Measurements from ENCODE around the gene GEN1.
A peak's percentile ranks its signal among the peaks of the same experiment; 100 is the strongest.

The GEN1 gene

DNA sequence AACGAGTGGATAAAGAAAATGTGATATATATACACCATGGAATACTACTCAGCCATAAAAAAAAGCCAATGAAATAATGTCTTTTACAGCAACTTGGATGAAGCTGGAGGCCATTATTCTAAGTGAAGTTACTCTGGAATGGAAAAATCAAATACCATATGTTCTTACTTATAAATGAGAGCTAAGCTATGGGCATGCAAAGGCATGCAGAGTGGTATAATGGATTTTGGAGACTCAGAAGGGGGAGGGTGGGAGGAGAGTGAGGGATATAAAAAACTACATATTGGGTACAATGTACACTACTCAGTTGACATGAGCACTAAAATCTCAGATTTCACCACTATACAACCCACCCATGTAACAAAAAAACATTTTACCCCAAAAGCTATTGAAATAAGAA lies 60.7 kb downstream of the GEN1 start:
- H3K23ac ChIP-seq (ENCODE audit: low read length in 2 of 2): no peak overlapping the region
- no peak overlapping the region for H2AFZ ChIP-seq (ENCODE audit: low read depth, low read length)
- H3K14ac ChIP-seq (ENCODE audit: low read length in 2 of 2): no peak overlapping the region
- no peak overlapping the region for H3K18ac ChIP-seq (ENCODE audit: low read depth in 1 of 2, low read length in 2 of 2)
- no peak overlapping the region for H2BK12ac ChIP-seq (ENCODE audit: low read length in 2 of 2)
- H2AK5ac ChIP-seq (ENCODE audit: low read length, severe bottlenecking): no peak overlapping the region
- DNase-seq: no peak
- H2BK120ac ChIP-seq (ENCODE audit: low read depth, low read length): no peak overlapping the region
- no peaks in the 10 kb centered on the region for H3K9me3 ChIP-seq (ENCODE audit: control insufficient read depth, low read length)
- no peaks in the 10 kb centered on the region for H3K36me3 ChIP-seq (ENCODE audit: control insufficient read depth in 1 of 2, insufficient read depth in 2 of 2, low read depth in 1 of 2, low read length in 2 of 2)
- H2BK15ac ChIP-seq (ENCODE audit: low read depth, poor library complexity, severe bottlenecking): no peak overlapping the region
- no peak overlapping the region for H3K4ac ChIP-seq (ENCODE audit: low read depth in 1 of 2, low read length in 2 of 2)
- no peak overlapping the region for H3K9ac ChIP-seq (ENCODE audit: low read length)
- H2BK5ac ChIP-seq (ENCODE audit: low read depth, low read length, poor library complexity, severe bottlenecking): no peak overlapping the region
- H3K4me2 ChIP-seq (ENCODE audit: low read length, poor library complexity, severe bottlenecking): no peak overlapping the region
- no peak overlapping the region for H4K8ac ChIP-seq (ENCODE audit: low read length)
- H3K4me3 ChIP-seq (ENCODE audit: insufficient read depth in 1 of 2, low read depth in 1 of 2, low read length in 2 of 2): no peak overlapping the region
- H3K4me1 ChIP-seq (ENCODE audit: control insufficient read depth, insufficient read depth, low read depth, low read length): peaks cover 4% of the 10 kb centered on the region
- H4K91ac ChIP-seq (ENCODE audit: low read length): no peak overlapping the region
- WGBS: no CpG with 5 or more reads among the region's 1 CpG
- H3K27ac ChIP-seq (ENCODE audit: low read length, poor library complexity, severe bottlenecking): no peak overlapping the region
- no peaks in the 10 kb centered on the region for H3K27me3 ChIP-seq (ENCODE audit: control insufficient read depth in 1 of 2, insufficient read depth in 1 of 2, low read length in 2 of 2)
- no peaks in the 10 kb centered on the region for H3K79me1 ChIP-seq (replicated peaks; ENCODE audit: low read length, poor library complexity, severe bottlenecking)

DNA sequence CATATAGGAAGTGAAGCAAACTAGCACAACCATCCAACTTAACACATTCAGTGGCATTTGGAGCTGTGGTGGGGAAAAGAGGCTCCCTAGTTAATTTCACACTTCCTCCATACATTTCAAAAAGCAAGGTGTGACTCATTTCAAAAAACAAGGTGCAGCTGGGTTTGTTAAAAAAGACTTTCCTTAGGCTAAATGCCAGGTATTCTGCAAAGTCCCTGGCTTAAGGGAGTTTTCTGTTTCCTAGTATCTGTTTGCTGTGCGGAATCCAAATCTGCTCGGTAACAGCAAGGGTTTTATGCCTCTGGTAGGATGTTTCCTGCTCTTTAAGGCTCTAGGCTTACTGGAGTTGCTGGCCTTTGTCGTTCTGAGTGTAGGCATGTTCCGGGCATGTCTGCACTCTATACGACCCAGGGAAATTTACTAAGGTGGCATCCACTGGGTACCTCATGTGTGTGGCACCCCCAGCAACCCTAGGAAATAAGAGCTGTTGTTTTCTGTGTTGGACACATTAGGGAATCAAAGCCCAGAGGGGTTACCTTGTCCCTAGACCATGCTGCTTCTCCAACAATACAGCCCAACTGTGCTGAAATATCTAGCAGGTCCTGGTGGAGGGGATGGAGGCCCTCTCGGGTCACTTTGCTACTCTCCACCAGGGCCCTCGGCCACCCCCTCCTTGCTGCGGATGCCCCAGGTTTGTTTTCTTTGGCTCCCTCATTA lies 61.7 kb downstream of the GEN1 start:
- Histone ChIP-seq H2BK5ac (ENCODE audit: low read depth, low read length, poor library complexity, severe bottlenecking) (no peak overlapping the region), H4K91ac (ENCODE audit: low read length) (no peak overlapping the region), H3K79me1 (replicated peaks; ENCODE audit: low read length, poor library complexity, severe bottlenecking) (no peaks in the 10 kb centered on the region), H3K4me2 (ENCODE audit: low read length, poor library complexity, severe bottlenecking) (no peak overlapping the region), H3K14ac (ENCODE audit: low read length in 2 of 2) (no peak overlapping the region), H3K4ac (ENCODE audit: low read depth in 1 of 2, low read length in 2 of 2) (peak overlapping the region; percentile 24 to 44), H3K4me3 (ENCODE audit: insufficient read depth in 1 of 2, low read depth in 1 of 2, low read length in 2 of 2) (no peak overlapping the region), H2AFZ (ENCODE audit: low read depth, low read length) (no peak overlapping the region), H3K27me3 (ENCODE audit: control insufficient read depth in 1 of 2, insufficient read depth in 1 of 2, low read length in 2 of 2) (no peaks in the 10 kb centered on the region), H3K9ac (ENCODE audit: low read length) (no peak overlapping the region), H2AK5ac (ENCODE audit: low read length, severe bottlenecking) (no peak overlapping the region), H3K9me3 (ENCODE audit: control insufficient read depth, low read length) (no peaks in the 10 kb centered on the region), H2BK12ac (ENCODE audit: low read length in 2 of 2) (peak overlapping the region in 1 of 2 experiments; percentile 25), H3K4me1 (ENCODE audit: control insufficient read depth, insufficient read depth, low read depth, low read length) (peaks cover 4% of the 10 kb centered on the region), H3K23ac (ENCODE audit: low read length in 2 of 2) (no peak overlapping the region), H3K27ac (ENCODE audit: low read length, poor library complexity, severe bottlenecking) (no peak overlapping the region), H2BK15ac (ENCODE audit: low read depth, poor library complexity, severe bottlenecking) (no peak overlapping the region), H3K18ac (ENCODE audit: low read depth in 1 of 2, low read length in 2 of 2) (peak overlapping the region; percentile 14 to 80), H2BK120ac (ENCODE audit: low read depth, low read length) (peak overlapping the region; percentile 65), H4K8ac (ENCODE audit: low read length) (peak overlapping the region; percentile 62), H3K36me3 (ENCODE audit: control insufficient read depth in 1 of 2, insufficient read depth in 2 of 2, low read depth in 1 of 2, low read length in 2 of 2) (no peaks in the 10 kb centered on the region)
- DNase-seq: no peak
- WGBS: 69% methylated on average over 8 of the region's 8 CpGs

DNA sequence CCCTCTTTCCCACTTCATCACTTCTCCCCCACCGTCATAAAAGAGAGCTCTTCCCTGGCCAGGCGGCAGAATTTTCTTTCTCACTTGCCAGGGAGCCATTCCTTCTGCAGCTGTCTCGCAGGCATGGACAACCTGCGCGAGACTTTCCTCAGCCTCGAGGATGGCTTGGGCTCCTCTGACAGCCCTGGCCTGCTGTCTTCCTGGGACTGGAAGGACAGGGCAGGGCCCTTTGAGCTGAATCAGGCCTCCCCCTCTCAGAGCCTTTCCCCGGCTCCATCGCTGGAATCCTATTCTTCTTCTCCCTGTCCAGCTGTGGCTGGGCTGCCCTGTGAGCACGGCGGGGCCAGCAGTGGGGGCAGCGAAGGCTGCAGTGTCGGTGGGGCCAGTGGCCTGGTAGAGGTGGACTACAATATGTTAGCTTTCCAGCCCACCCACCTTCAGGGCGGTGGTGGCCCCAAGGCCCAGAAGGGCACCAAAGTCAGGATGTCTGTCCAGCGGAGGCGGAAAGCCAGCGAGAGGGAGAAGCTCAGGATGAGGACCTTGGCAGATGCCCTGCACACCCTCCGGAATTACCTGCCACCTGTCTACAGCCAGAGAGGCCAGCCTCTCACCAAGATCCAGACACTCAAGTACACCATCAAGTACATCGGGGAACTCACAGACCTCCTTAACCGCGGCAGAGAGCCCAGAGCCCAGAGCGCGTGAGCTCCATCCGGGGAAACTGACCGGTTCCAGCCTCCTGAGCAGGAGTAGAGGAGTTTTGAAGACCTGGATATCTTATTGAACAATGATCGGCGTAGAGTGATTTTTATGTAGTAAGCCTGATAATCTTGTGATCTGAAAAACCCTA lies 62.7 kb downstream of the GEN1 start, which contains the start of gene MSGN1:
Gene MSGN1, plus strand, starts transcription at position 65 of the 850 bp plus-strand sequence. Its CDS starts 59 bp downstream, at position 124.
- Histone ChIP-seq H2BK15ac (ENCODE audit: low read depth, poor library complexity, severe bottlenecking) (no peak within 1 kb of the TSS), H3K9ac (ENCODE audit: low read length) (no peak within 1 kb of the TSS), H2AFZ (ENCODE audit: low read depth, low read length) (no peak within 1 kb of the TSS), H2BK5ac (ENCODE audit: low read depth, low read length, poor library complexity, severe bottlenecking) (no peak within 1 kb of the TSS), H3K9me3 (ENCODE audit: control insufficient read depth, low read length) (no peaks in the 10 kb centered on the region), H3K4me1 (ENCODE audit: control insufficient read depth, insufficient read depth, low read depth, low read length) (peaks cover 4% of the 10 kb centered on the region), H3K14ac (ENCODE audit: low read length in 2 of 2) (peak within 1 kb of the TSS in 1 of 2 experiments; percentile 44), H3K18ac (ENCODE audit: low read depth in 1 of 2, low read length in 2 of 2) (peak within 1 kb of the TSS; percentile 50 to 80), H4K8ac (ENCODE audit: low read length) (peak within 1 kb of the TSS; percentile 62), H3K23ac (ENCODE audit: low read length in 2 of 2) (no peak within 1 kb of the TSS), H2BK120ac (ENCODE audit: low read depth, low read length) (peak within 1 kb of the TSS; percentile 65), H2BK12ac (ENCODE audit: low read length in 2 of 2) (peak within 1 kb of the TSS; percentile 69 to 72), H3K79me1 (replicated peaks; ENCODE audit: low read length, poor library complexity, severe bottlenecking) (no peaks in the 10 kb centered on the region), H2AK5ac (ENCODE audit: low read length, severe bottlenecking) (no peak within 1 kb of the TSS), H3K27ac (ENCODE audit: low read length, poor library complexity, severe bottlenecking) (no peak within 1 kb of the TSS), H3K4me2 (ENCODE audit: low read length, poor library complexity, severe bottlenecking) (no peak within 1 kb of the TSS), H3K4me3 (ENCODE audit: insufficient read depth in 1 of 2, low read depth in 1 of 2, low read length in 2 of 2) (no peak within 1 kb of the TSS), H3K4ac (ENCODE audit: low read depth in 1 of 2, low read length in 2 of 2) (peak within 1 kb of the TSS; percentile 35 to 44), H3K36me3 (ENCODE audit: control insufficient read depth in 1 of 2, insufficient read depth in 2 of 2, low read depth in 1 of 2, low read length in 2 of 2) (no peaks in the 10 kb centered on the region), H4K91ac (ENCODE audit: low read length) (peak within 1 kb of the TSS; percentile 25), H3K27me3 (ENCODE audit: control insufficient read depth in 1 of 2, insufficient read depth in 1 of 2, low read length in 2 of 2) (no peaks in the 10 kb centered on the region)
- DNase-seq: no peak
- WGBS: 92% methylated on average over 22 of the region's 26 CpGs

DNA sequence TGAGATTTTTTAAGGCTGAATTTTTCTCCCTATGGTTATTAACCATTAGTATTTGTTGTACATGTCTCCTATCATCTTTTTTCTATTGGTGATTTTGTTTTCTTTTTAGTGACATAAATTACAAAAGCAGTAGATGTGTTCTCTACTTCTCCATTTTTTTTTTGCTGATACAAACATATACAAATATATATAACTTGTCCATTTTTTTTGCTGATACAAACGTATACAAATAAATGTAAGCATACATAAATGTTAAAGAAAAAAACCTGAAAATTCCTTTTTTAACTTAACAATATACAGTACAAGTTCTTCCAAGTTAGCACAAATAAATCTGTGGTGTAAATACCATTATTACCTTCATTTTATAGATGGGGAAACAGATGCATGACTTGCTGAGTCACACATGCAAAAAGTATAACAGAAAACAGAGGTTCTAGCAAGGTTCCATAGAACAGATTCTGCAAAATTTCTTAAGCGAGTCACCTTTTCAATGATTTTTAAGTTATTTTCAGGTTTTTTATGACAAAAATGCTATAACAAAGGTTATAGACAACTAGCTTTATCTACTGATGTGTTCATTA lies 64.4 kb downstream of the GEN1 start:
- H3K36me3 ChIP-seq (ENCODE audit: control insufficient read depth in 1 of 2, insufficient read depth in 2 of 2, low read depth in 1 of 2, low read length in 2 of 2): no peaks in the 10 kb centered on the region
- H3K23ac ChIP-seq (ENCODE audit: low read length in 2 of 2): no peak overlapping the region
- no peak overlapping the region for H3K4me2 ChIP-seq (ENCODE audit: low read length, poor library complexity, severe bottlenecking)
- H3K4me3 ChIP-seq (ENCODE audit: insufficient read depth in 1 of 2, low read depth in 1 of 2, low read length in 2 of 2): no peak overlapping the region
- H2BK120ac ChIP-seq (ENCODE audit: low read depth, low read length): no peak overlapping the region
- no peak overlapping the region for H3K9ac ChIP-seq (ENCODE audit: low read length)
- no peak overlapping the region for H4K8ac ChIP-seq (ENCODE audit: low read length)
- peaks cover 4% of the 10 kb centered on the region for H3K4me1 ChIP-seq (ENCODE audit: control insufficient read depth, insufficient read depth, low read depth, low read length)
- no peak overlapping the region for H3K18ac ChIP-seq (ENCODE audit: low read depth in 1 of 2, low read length in 2 of 2)
- no peak for DNase-seq
- H3K79me1 ChIP-seq (replicated peaks; ENCODE audit: low read length, poor library complexity, severe bottlenecking): no peaks in the 10 kb centered on the region
- H2BK5ac ChIP-seq (ENCODE audit: low read depth, low read length, poor library complexity, severe bottlenecking): no peak overlapping the region
- no peak overlapping the region for H2BK15ac ChIP-seq (ENCODE audit: low read depth, poor library complexity, severe bottlenecking)
- H2BK12ac ChIP-seq (ENCODE audit: low read length in 2 of 2): no peak overlapping the region
- no peaks in the 10 kb centered on the region for H3K9me3 ChIP-seq (ENCODE audit: control insufficient read depth, low read length)
- no peaks in the 10 kb centered on the region for H3K27me3 ChIP-seq (ENCODE audit: control insufficient read depth in 1 of 2, insufficient read depth in 1 of 2, low read length in 2 of 2)
- WGBS: no CpG with 5 or more reads among the region's 2 CpGs
- H4K91ac ChIP-seq (ENCODE audit: low read length): no peak overlapping the region
- H2AK5ac ChIP-seq (ENCODE audit: low read length, severe bottlenecking): no peak overlapping the region
- no peak overlapping the region for H3K27ac ChIP-seq (ENCODE audit: low read length, poor library complexity, severe bottlenecking)
- H2AFZ ChIP-seq (ENCODE audit: low read depth, low read length): no peak overlapping the region
- H3K14ac ChIP-seq (ENCODE audit: low read length in 2 of 2): no peak overlapping the region
- H3K4ac ChIP-seq (ENCODE audit: low read depth in 1 of 2, low read length in 2 of 2): no peak overlapping the region

All from mesenchymal stem cell (in vitro differentiated cells and primary cell).